Measurements from ENCODE around the gene PLXDC2. TPM values are rescaled to one million over a fixed set of nuclear protein-coding genes. Genes with fewer than 3 reads are reported as not detected.

Gene PLXDC2
- total RNA-seq, 1 experiment from 2014 or later, result 38.7 TPM

DNA sequence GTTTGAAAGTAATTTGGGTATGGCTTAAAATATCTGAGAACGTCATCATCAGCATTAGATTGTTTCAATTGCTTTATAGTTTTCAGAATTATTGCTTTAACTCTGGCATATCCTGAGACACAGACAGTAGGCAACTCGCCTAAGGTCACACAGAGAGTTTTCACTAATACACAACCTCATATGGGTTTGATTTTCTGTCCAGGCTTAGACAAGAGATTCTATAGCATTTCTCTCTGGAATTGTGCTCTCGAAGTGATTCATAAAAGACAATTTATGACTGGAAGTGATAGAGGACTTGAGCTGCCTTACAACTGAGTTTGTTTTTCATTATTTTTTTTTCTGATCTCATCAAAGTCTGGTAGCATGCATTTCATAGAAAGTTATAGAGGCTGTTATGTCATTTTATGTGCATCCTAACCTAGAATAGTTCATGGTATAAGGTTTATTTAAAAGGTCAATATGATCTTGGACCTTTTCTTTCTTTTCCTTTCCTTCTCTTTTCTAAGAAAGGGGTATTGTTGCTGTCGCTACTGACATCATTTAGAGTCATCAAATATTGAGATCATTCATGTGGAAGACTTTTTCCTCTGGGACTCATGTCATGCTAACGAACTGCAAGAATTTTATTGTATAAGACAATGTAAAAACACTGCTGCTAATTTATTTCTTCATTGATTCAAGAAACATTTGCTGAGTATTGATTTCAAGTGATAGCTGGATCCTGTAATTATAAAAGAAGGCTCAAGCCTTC is 278.2 kb downstream of the PLXDC2 start:
- H3K18ac ChIP-seq (ENCODE audit: insufficient read length, low read depth, low read length), result no peak overlapping the region
- H4K20me1 ChIP-seq (ENCODE audit: control insufficient read depth, insufficient read depth, insufficient read length), result no peaks in the 10 kb centered on the region
- Mint-ChIP-seq H3K4me1 (peaks cover 5 to 9% of the 10 kb centered on the region in 2 experiments; a peak in 2 of 4 replicates), H3K9me3 (peaks cover 3 to 4% of the 10 kb centered on the region in 2 experiments; a peak in 1 of 5 replicates), H3K27me3 (ENCODE audit: low read depth) (no peaks in the 10 kb centered on the region), H3K4me3 (no peak overlapping the region), H3K27ac (no peak overlapping the region), H3K36me3 (ENCODE audit: insufficient read depth in 1 of 3, low read depth in 3 of 3) (peaks cover 5 to 9% (median 6%) of the 10 kb centered on the region in 3 experiments; a peak in 6 of 7 replicates)
- H3T11ph ChIP-seq (ENCODE audit: low read length), result no peak overlapping the region
- H3K4me1 ChIP-seq (ENCODE audit: insufficient read depth, low read length), result peaks cover 2% of the 10 kb centered on the region; the same call in 1 of the 2 replicates
- no peak overlapping the region for H3K14ac ChIP-seq (ENCODE audit: insufficient read depth, low read length)
- no peak overlapping the region for H3K4me2 ChIP-seq (ENCODE audit: insufficient read depth, insufficient read length, low read length)
- H2BK120ac ChIP-seq (ENCODE audit: low read depth, low read length, poor library complexity, severe bottlenecking), result no peak overlapping the region
- no peaks in the 10 kb centered on the region for H3K27me3 ChIP-seq (ENCODE audit: insufficient read depth, low read length)
- H2AK5ac ChIP-seq (ENCODE audit: insufficient read length, low read length), result no peak overlapping the region
- no peak overlapping the region for H3K27ac ChIP-seq (ENCODE audit: insufficient read length, low read depth, low read length)
- H3K79me1 ChIP-seq (ENCODE audit: insufficient read depth, low read depth, low read length, poor library complexity, severe bottlenecking), result no peaks in the 10 kb centered on the region
- H4K8ac ChIP-seq (replicated peaks; ENCODE audit: insufficient read length, low read depth, low read length), result no peak overlapping the region
- no peak overlapping the region for H3K9ac ChIP-seq (ENCODE audit: extremely low read depth, insufficient read length, low read length)
- H4K5ac ChIP-seq (ENCODE audit: insufficient read length, low read depth, low read length), result no peak overlapping the region
- H2BK12ac ChIP-seq (ENCODE audit: insufficient read length, low read depth, low read length), result no peak overlapping the region
- no peaks in the 10 kb centered on the region for H3K23me2 ChIP-seq (ENCODE audit: insufficient read length, low read depth, low read length, poor library complexity, severe bottlenecking)
- H2BK15ac ChIP-seq (ENCODE audit: low read depth, low read length), result no peak overlapping the region
- no peak for DNase-seq
- no peak overlapping the region for H3K56ac ChIP-seq (ENCODE audit: insufficient read length, low read depth, low read length)
- H3K4ac ChIP-seq (ENCODE audit: low read depth, low read length), result no peak overlapping the region
- H3K9me3 ChIP-seq (ENCODE audit: control insufficient read depth, low read depth, low read length), result no peaks in the 10 kb centered on the region
- no peak overlapping the region for H3K23ac ChIP-seq (ENCODE audit: insufficient read length, low read depth, low read length)
- H4K91ac ChIP-seq (ENCODE audit: insufficient read length, low read depth, low read length), result no peak overlapping the region
- no peak overlapping the region for H2BK5ac ChIP-seq (ENCODE audit: insufficient read length, low read length)
- H3K79me2 ChIP-seq (ENCODE audit: insufficient read depth, low read length), result no peaks in the 10 kb centered on the region; the same call in 1 of the 2 replicates
- no CpG with 5 or more reads among the region's 5 CpGs for WGBS (ENCODE audit: extremely low coverage, insufficient read length, low lambda C conversion rate)
- TF ChIP-seq, protein P1, sequence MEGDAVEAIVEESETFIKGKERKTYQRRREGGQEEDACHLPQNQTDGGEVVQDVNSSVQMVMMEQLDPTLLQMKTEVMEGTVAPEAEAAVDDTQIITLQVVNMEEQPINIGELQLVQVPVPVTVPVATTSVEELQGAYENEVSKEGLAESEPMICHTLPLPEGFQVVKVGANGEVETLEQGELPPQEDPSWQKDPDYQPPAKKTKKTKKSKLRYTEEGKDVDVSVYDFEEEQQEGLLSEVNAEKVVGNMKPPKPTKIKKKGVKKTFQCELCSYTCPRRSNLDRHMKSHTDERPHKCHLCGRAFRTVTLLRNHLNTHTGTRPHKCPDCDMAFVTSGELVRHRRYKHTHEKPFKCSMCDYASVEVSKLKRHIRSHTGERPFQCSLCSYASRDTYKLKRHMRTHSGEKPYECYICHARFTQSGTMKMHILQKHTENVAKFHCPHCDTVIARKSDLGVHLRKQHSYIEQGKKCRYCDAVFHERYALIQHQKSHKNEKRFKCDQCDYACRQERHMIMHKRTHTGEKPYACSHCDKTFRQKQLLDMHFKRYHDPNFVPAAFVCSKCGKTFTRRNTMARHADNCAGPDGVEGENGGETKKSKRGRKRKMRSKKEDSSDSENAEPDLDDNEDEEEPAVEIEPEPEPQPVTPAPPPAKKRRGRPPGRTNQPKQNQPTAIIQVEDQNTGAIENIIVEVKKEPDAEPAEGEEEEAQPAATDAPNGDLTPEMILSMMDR (conservative IDR thresholded peaks at IDR 0.05), result no peak
- no peak overlapping the region for H2AFZ ChIP-seq (ENCODE audit: low read length)
- no peak overlapping the region for H2BK20ac ChIP-seq (ENCODE audit: low read depth, low read length, poor library complexity, severe bottlenecking)

All from H9 (cell line).